AG04450 (cell line): ENCODE results near the gene ACBD7. TPM values are rescaled to one million over a fixed set of nuclear protein-coding genes. Genes with fewer than 3 reads are reported as not detected.

ENCODE experiments used
- CTCF ChIA-PET: fragments of 300-600, 350-600 bp; formaldehyde crosslinking; extraction: SDS; loops from one replicate; lab custom pipeline; 2022; ENCODE audit warnings: antibody characterized with exemption, inconsistent platforms; lab: Charles Lee
- POLR2A ChIA-PET: fragments of 350-600 bp; formaldehyde crosslinking; extraction: SDS; loops from one replicate; lab custom pipeline; 2021; ENCODE audit warnings: antibody characterized with exemption, inconsistent platforms; lab: Yijun Ruan, JAX
- DNase-seq: peaks from one replicate; pipeline ENCODE4 v3.0.0-alpha.2; 2011; ENCODE audit warnings: low read depth, low spot score
- H3K27ac ChIP-seq: one replicate; pipeline ENCODE4 v1.5.1; 2012; ENCODE audit warnings: low read depth, low read length, control low read depth
- H3K27me3 ChIP-seq: one replicate; pipeline ENCODE4 v1.6.0; 2012; ENCODE audit warnings: low read length; ENCODE audit not compliant: control insufficient read depth, insufficient read depth
- H3K4me3 ChIP-seq: 2 replicates; pipeline ENCODE4 v1.5.1; 2011; ENCODE audit warnings: mild to moderate bottlenecking, low read depth, low read length, control low read depth
- H3K9me3 ChIP-seq: 2 replicates; pipeline ENCODE4 v1.5.1; 2012; ENCODE audit warnings: low read length; ENCODE audit not compliant: control insufficient read depth, insufficient read depth
- polyA plus RNA-seq: library from polyadenylated mRNA; depleted of rRNA; stranded (reverse); fragments of >200 nt; gene quantifications from 2 replicates; pipeline ENCODE4 v1.2.3, GENCODE V29; 2011
- TF ChIP-seq, protein P1 (sequence below): IDR thresholded peaks from 2 replicates; pipeline ENCODE4 v1.5.1; 2011; ENCODE audit warnings: low read depth, low read length, control low read depth, inconsistent platforms

ACBD7 gene
- polyA plus RNA-seq, 1 experiment = 0.67 TPM

DNA sequence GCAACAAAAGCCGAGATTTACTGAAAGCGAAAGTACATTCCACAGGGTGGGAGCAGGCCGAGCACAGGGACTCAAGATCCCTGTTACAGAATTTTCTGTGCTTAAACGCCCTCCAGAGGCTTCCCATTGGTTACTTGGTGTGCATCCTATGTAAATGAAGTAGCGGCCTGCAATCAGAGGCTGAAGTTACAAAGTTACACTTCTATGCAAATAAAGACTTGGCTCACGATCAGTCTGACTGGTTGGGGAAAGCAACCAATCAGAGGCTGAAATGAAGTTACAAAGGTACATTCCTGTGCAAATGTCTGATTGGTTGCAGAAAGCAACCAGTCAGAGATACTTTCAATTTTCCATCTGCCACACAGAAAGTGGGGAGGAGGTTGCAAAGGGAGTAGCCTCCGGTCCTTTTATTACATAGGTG lies 4.1 kb downstream of the ACBD7 start:
- peak overlapping the region; percentile 71 for H3K27ac ChIP-seq

DNA sequence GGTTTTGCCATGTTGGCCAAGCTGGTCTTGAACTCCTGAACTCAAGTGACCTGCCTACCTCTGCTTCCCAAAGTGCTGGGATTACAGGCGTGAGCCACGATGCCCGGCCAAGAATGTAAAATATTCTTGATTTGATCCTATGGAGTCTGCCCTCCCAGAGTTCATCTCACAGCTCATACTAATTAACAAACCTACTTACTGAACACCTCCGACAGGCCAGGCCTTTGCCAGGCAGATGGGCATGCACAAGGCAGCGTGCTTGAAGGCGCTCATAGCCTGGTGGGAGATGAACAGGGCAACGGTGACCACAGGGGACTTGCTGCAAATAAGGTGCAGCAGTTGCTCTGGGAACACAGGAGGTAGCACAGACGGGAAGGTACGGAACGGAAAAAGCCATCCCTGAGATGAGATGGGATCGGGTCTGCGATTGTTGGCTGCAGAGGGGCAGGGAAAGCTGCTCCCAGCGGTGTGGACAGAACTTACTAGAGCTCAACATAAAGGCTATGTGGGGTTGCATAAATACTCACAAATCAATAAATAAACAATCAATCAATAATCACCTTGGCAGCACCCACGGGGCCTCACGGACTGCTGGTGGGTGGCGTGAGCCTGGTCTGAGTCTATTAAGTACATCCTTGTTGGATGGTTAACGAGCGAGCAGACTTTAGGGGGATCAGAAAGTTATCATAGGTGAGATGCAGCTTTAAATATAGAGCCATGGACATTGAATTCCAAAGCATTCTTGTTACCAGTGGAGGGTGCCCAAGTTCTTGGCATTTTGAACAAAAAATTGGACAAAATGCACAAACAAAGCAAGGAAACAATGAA lies 4.7 kb downstream of the ACBD7 start:
- Histone ChIP-seq H3K9me3 (no peaks in the 10 kb centered on the region; the same call in 1 of the 2 replicates), H3K4me3 (peak overlapping the region; percentile 53), H3K27me3 (peaks cover 1% of the 10 kb centered on the region), H3K27ac (peak overlapping the region; percentile 71)
- no peak for DNase-seq
- POLR2A ChIA-PET = no interaction called here
- TF ChIP-seq, protein P1, sequence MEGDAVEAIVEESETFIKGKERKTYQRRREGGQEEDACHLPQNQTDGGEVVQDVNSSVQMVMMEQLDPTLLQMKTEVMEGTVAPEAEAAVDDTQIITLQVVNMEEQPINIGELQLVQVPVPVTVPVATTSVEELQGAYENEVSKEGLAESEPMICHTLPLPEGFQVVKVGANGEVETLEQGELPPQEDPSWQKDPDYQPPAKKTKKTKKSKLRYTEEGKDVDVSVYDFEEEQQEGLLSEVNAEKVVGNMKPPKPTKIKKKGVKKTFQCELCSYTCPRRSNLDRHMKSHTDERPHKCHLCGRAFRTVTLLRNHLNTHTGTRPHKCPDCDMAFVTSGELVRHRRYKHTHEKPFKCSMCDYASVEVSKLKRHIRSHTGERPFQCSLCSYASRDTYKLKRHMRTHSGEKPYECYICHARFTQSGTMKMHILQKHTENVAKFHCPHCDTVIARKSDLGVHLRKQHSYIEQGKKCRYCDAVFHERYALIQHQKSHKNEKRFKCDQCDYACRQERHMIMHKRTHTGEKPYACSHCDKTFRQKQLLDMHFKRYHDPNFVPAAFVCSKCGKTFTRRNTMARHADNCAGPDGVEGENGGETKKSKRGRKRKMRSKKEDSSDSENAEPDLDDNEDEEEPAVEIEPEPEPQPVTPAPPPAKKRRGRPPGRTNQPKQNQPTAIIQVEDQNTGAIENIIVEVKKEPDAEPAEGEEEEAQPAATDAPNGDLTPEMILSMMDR = no peak
- CTCF ChIA-PET = no interaction called here

More for the DNA sequence above, 4.1 kb downstream of the ACBD7 start:
- Histone ChIP-seq H3K27me3 (no peaks in the 10 kb centered on the region), H3K4me3 (peak overlapping the region; percentile 53), H3K9me3 (no peaks in the 10 kb centered on the region; the same call in 1 of the 2 replicates)
- peak; percentile 88 for DNase-seq
- ChIA-PET POLR2A (no interaction called here), CTCF (no interaction called here)
- TF ChIP-seq, protein P1 = 0 out of 2 replicates have a peak, but pooled peaks have one; percentile 2

DNA sequence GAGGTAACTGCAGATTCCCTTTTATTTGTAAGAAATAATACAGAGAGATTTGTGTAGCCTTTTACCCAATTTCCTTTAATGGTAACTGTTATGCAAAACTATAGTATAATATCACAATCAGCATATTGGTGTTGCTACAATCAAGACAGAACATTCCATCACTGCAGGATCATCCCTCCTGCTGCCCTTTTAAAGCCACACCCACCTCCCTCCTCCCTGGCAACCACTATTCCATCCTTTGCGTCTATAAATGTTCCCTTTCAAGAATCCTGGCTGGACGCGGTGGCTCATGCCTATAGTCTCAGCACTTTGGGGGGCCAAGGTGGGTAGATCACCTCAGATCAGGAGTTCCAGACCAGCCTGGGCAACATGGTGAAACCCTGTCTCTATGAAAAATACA lies 13.2 kb downstream of the ACBD7 start:
- no peaks in the 10 kb centered on the region for H3K9me3 ChIP-seq
- CTCF ChIA-PET = no interaction called here
- TF ChIP-seq, protein P1 = no peak
- DNase-seq = no peak
- H3K27me3 ChIP-seq = peaks cover 7% of the 10 kb centered on the region
- H3K4me3 ChIP-seq = no peak overlapping the region
- H3K27ac ChIP-seq = no peak overlapping the region
- POLR2A ChIA-PET = no interaction called here

DNA sequence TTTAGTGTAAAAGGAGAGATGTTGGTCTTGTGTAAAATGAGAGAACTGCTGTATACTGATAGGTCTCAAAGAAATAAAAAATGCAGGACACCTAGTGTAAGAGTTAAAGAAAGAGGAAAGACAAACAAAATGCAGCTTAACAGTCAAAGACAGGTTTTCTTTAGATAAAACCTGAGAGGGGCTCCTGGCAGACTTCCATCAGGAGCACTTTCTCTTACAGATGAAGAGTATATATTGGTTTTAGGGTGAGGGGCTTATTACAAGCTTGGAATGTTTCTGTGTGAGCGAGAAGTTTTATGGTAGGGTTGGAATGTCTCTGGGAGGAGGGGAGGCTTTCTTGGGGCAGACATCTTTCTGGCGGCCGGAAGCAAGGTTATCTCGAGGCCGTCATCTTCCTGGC lies 16.2 kb downstream of the ACBD7 start:
- Histone ChIP-seq H3K9me3 (no peaks in the 10 kb centered on the region), H3K27me3 (peaks cover 3% of the 10 kb centered on the region), H3K27ac (no peak overlapping the region), H3K4me3 (no peak overlapping the region)
- TF ChIP-seq, protein P1 = no peak
- DNase-seq = no peak
- CTCF ChIA-PET = no interaction called here
- POLR2A ChIA-PET = interaction anchor here (0.6 kb wide), 1 partner anchor 647 kb away, joined by 3 read pairs; no protein-coding TSS in a partner anchor

DNA sequence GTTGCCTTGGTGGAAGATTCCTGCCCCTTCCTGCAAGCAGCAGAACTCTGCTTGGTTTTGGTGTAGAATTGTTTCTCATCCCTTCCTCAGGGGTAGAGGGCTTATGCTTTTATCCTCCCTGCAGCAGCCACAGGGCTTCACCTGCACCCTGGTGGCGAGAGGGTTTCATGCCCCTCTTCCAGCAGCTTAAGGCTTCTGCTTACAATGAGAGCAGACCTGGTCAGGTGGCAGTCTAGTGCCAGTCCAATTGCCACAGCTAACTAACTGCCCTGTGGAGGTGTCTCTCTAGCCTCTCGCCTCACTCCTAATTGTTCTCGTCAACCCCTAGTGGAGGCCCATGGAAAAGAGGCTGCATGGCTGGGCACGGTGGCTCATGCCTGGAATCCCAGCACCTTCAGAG lies 19.3 kb downstream of the ACBD7 start:
- CTCF ChIA-PET = no interaction called here
- Histone ChIP-seq H3K27ac (no peak overlapping the region), H3K9me3 (no peaks in the 10 kb centered on the region), H3K27me3 (peaks cover 4% of the 10 kb centered on the region), H3K4me3 (no peak overlapping the region)
- POLR2A ChIA-PET = no interaction called here
- TF ChIP-seq, protein P1 = no peak
- no peak for DNase-seq
